Activated CD8-positive, alpha-beta T cell treated with anti-CD3 and anti-CD28 coated beads, Interleukin-2, amount 10 ng/mL, durations not matched to agents 7 days and 5 days (primary cell): ENCODE measurements around the gene EFNA5. TPM values are rescaled to one million over a fixed set of nuclear protein-coding genes. Genes with fewer than 3 reads are reported as not detected.

ENCODE experiments used
- ATAC-seq: fragments of 150-1000 bp; cut with Tn5 transposase; one replicate; pipeline ENCODE4 v1.10.0; 2021; ENCODE audit warnings: moderate library complexity
- CTCF ChIA-PET: fragments of 350-600 bp; sonication (Branson Sonifier 250); formaldehyde crosslinking; loops from one replicate; lab custom pipeline; 2021; ENCODE audit warnings: antibody characterized with exemption; lab: Charles Lee
- POLR2A ChIA-PET: fragments of 350-600 bp; sonication (Branson Sonifier 250); formaldehyde crosslinking; loops from one replicate; lab custom pipeline; 2021; ENCODE audit warnings: antibody characterized with exemption; lab: Charles Lee
- DNase-seq: peaks from one replicate; pipeline ENCODE4 v3.0.0-alpha.2; 2020
- H3K27ac Mint-ChIP-seq: one replicate; pipeline ENCODE4 v1.8.0; 2021; ENCODE audit warnings: mild to moderate bottlenecking, mixed read lengths
- H3K27me3 Mint-ChIP-seq: one replicate; pipeline ENCODE4 v1.8.0; 2021; ENCODE audit warnings: low read depth, mixed read lengths
- H3K36me3 Mint-ChIP-seq: one replicate; pipeline ENCODE4 v1.8.0; 2021; ENCODE audit warnings: low read depth, mixed read lengths
- H3K4me1 Mint-ChIP-seq: one replicate; pipeline ENCODE4 v1.8.0; 2021; ENCODE audit warnings: low read depth, mixed read lengths
- H3K4me3 Mint-ChIP-seq: one replicate; pipeline ENCODE4 v1.8.0; 2021; ENCODE audit warnings: mild to moderate bottlenecking, mixed read lengths
- H3K9me3 Mint-ChIP-seq: one replicate; pipeline ENCODE4 v1.8.0; 2022; ENCODE audit warnings: mixed read lengths; ENCODE audit not compliant: insufficient read depth
- total RNA-seq, 2 experiments: library from RNA; stranded (reverse); gene quantifications; one replicate each; pipeline ENCODE4 v1.2.3, GENCODE V29; 2021

Gene EFNA5
- total RNA-seq, 2 experiments from 2014 or later = not detected

DNA sequence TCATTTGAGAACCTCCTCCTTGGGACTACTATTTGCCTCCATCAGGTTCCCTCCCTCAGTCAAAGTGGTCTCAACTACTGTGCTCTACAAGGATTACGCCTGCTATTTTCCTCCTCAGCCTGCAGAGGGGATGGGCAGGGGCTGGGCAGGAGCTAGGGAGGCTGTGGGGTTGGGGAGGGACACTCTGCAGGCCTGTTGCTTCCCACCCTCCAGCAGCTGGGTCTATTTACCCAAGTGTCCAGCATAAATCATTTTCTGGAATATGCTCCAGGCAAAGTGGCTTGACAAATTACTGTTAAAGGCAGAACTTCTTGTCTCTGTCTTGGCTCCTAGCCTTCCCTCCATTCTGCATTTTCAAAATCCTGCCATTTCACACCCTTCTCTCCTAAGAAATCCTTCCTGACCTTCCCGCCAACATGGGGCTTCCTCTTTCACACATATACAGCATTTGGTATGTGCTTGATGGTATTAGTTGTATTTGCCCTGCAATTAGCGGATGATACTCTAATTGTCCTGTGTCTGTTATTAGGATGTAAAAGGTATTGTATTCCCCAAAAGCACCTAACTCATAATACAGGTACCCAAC lies 106.7 kb downstream of the EFNA5 start:
- H3K36me3 Mint-ChIP-seq = no peaks in the 10 kb centered on the region
- ATAC-seq = no peak
- CTCF ChIA-PET = no interaction called here

GRCh38 chr5:107560377-107560776 lies 110.4 kb downstream of the EFNA5 start:
- POLR2A ChIA-PET = no interaction called here
- ATAC-seq = no peak
- H3K27me3 Mint-ChIP-seq = peaks cover 10% of the 10 kb centered on the region
- H3K4me3 Mint-ChIP-seq = no peak overlapping the region
- H3K9me3 Mint-ChIP-seq = no peaks in the 10 kb centered on the region
- H3K36me3 Mint-ChIP-seq = no peaks in the 10 kb centered on the region
- CTCF ChIA-PET = no interaction called here
- no peak for DNase-seq
- H3K4me1 Mint-ChIP-seq = no peaks in the 10 kb centered on the region
- no peak overlapping the region for H3K27ac Mint-ChIP-seq

More for the DNA sequence above, 106.7 kb downstream of the EFNA5 start:
- POLR2A ChIA-PET = no interaction called here
- Mint-ChIP-seq H3K4me3 (no peak overlapping the region), H3K9me3 (no peaks in the 10 kb centered on the region), H3K4me1 (no peaks in the 10 kb centered on the region), H3K27ac (no peak overlapping the region), H3K27me3 (peaks cover 6% of the 10 kb centered on the region)
- DNase-seq = no peak

GRCh38 chr5:107558823-107559375 lies 111.8 kb downstream of the EFNA5 start:
- Mint-ChIP-seq H3K27me3 (peaks cover 10% of the 10 kb centered on the region), H3K4me1 (no peaks in the 10 kb centered on the region), H3K36me3 (no peaks in the 10 kb centered on the region), H3K27ac (no peak overlapping the region), H3K4me3 (no peak overlapping the region), H3K9me3 (no peaks in the 10 kb centered on the region)
- CTCF ChIA-PET = interaction anchor here (1.8 kb wide), 1 partner anchor 13 kb away, joined by 6 read pairs; no protein-coding TSS in a partner anchor
- POLR2A ChIA-PET = no interaction called here
- DNase-seq (no peak), ATAC-seq (no peak)

DNA sequence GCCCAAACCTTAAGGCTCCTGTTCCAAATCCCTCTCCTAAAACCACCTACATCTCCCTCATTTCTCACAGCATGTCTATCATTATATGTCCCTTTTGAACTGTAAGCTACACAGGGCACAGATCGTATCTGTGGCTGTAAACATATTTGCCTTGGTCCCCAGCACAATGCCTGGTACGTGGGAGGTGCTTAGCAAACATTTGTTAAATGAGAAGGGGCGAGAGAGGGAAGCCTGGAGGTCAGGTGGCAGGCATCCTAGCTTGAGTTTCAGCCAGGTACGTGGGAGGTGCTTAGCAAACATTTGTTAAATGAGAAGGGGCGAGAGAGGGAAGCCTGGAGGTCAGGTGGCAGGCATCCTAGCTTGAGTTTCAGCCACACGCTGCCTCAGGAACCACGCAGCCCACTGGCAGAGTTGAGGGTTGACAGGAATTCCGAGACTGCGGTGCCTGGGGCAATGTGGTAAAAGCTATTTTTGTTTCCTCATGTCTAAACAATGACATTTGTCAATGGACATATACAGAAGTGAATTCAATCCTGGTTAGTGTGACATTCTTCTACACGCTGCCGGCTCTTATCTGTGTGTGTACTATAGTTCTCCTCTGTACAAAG lies 113.6 kb downstream of the EFNA5 start:
- H3K4me1 Mint-ChIP-seq = no peaks in the 10 kb centered on the region
- no peaks in the 10 kb centered on the region for H3K36me3 Mint-ChIP-seq
- POLR2A ChIA-PET = no interaction called here
- H3K4me3 Mint-ChIP-seq = no peak overlapping the region
- DNase-seq (no peak), ATAC-seq (no peak)
- H3K27ac Mint-ChIP-seq = no peak overlapping the region
- CTCF ChIA-PET = interaction anchor here (0.6 to 1.8 kb wide), 3 partner anchors 15 to 171 kb away, joined by 3 to 6 read pairs (median 4); no protein-coding TSS in a partner anchor
- H3K27me3 Mint-ChIP-seq = peaks cover 10% of the 10 kb centered on the region
- H3K9me3 Mint-ChIP-seq = no peaks in the 10 kb centered on the region

DNA sequence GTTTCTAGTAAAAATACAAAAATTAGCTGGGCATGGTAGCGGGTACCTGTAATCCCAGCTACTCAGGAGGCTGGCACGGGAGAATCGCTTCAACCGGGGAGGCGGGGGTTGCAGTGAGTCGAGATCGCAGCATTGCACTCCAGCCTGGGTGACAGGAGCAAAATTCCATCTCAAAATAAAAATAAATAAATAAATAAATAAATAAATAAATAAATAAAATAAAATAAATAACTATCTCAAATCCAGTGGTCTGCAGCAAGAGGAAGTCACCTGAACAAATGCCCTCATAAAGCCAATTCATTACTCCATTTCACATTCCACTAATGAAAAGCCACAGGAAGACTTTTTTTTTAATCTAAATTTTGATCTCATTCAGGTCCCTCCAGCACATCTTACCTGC lies 114.2 kb downstream of the EFNA5 start:
- DNase-seq (no peak), ATAC-seq (no peak)
- peaks cover 10% of the 10 kb centered on the region for H3K27me3 Mint-ChIP-seq
- no peak overlapping the region for H3K4me3 Mint-ChIP-seq
- no peaks in the 10 kb centered on the region for H3K36me3 Mint-ChIP-seq
- no peak overlapping the region for H3K27ac Mint-ChIP-seq
- POLR2A ChIA-PET = no interaction called here
- CTCF ChIA-PET = interaction anchor here (1.5 kb wide), 1 partner anchor 16 kb away, joined by 4 read pairs; no protein-coding TSS in a partner anchor
- H3K4me1 Mint-ChIP-seq = no peaks in the 10 kb centered on the region
- H3K9me3 Mint-ChIP-seq = no peaks in the 10 kb centered on the region

DNA sequence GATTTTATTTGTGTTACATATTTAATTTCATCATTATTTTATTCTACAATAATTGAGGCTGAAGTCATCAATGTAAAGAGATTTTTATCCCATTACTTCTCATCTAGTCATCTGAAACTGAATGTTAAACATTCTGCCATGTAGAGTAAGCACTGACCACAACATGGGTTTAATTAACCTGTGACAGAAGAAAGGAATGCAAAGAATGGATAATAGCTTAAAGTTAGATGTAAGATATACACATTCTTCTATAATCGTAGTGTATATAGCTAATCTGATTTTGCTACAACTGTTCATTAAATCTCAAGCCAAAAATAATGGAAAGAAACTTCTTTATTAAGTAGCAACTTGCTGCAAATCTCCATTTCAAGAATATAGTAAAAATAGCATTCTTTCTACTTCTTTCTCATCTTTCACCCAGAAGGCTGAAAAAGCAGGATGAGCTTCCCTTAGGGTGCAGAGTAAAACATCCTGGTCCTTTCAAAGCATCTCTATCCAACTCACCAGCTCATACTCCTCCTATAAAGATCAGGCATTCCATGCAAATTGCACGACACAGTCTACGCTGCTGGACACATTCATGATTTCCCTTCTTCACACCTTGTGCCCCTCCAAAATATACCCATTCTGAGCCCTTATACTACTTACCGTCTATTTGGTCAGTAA lies 115.2 kb downstream of the EFNA5 start:
- Mint-ChIP-seq H3K27ac (no peak overlapping the region), H3K36me3 (no peaks in the 10 kb centered on the region), H3K27me3 (peaks cover 10% of the 10 kb centered on the region), H3K4me1 (no peaks in the 10 kb centered on the region), H3K9me3 (no peaks in the 10 kb centered on the region), H3K4me3 (no peak overlapping the region)
- POLR2A ChIA-PET = no interaction called here
- CTCF ChIA-PET = interaction anchor here (1.5 kb wide), 2 partner anchors 16 to 17 kb away, joined by 4 read pairs; no protein-coding TSS in a partner anchor
- DNase-seq (no peak), ATAC-seq (no peak)

DNA sequence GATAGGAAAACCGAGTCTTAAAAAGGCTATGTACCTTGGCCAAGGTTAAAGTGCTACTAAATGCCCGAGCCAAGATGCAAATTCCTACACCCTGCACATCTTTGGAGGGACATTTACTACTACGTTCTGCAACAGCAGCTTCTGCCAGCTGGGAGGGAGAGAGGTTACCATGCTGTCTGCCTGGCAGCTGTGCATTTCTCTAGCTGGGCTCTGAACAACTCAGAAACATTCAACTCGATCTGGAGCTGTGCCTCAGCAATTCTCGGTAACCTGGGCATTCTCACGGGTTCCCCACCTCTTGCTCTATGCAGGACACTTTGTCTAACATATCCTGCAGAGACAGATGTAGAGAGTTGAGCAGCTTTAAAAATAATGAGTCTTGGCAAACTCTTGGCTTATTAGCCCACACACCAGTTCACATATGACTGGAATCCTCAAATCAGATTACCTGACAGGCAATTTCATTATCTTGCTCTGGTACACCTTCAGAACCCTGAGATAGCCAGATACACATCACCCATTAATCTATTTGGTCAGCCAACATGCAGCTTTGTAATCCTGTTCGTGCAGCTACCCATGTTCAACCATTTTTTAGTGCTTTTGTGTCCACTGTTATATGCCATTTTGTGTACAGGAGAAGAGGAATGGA lies 115.8 kb downstream of the EFNA5 start:
- Mint-ChIP-seq H3K9me3 (no peaks in the 10 kb centered on the region), H3K36me3 (no peaks in the 10 kb centered on the region), H3K4me3 (no peak overlapping the region), H3K27me3 (peaks cover 10% of the 10 kb centered on the region), H3K27ac (no peak overlapping the region), H3K4me1 (no peaks in the 10 kb centered on the region)
- DNase-seq (no peak), ATAC-seq (no peak)
- POLR2A ChIA-PET = no interaction called here
- CTCF ChIA-PET = interaction anchor here (1.5 kb wide), 1 partner anchor 17 kb away, joined by 4 read pairs; no protein-coding TSS in a partner anchor

- Mint-ChIP-seq H3K36me3 (no peaks in the 10 kb centered on the region), H3K4me1 (no peaks in the 10 kb centered on the region), H3K9me3 (no peaks in the 10 kb centered on the region), H3K27me3 (peaks cover 6% of the 10 kb centered on the region), H3K27ac (no peak overlapping the region), H3K4me3 (no peak overlapping the region)
- DNase-seq = no peak
- POLR2A ChIA-PET = no interaction called here
- no peak for ATAC-seq
- CTCF ChIA-PET = interaction anchor here (2.4 kb wide), 1 partner anchor 19 kb away, joined by 10 read pairs; no protein-coding TSS in a partner anchor
Measured at GRCh38 chr5:107553117-107553555, 117.6 kb downstream of the EFNA5 start.

GRCh38 chr5:107551088-107551487 lies 119.6 kb downstream of the EFNA5 start:
- Mint-ChIP-seq H3K9me3 (no peaks in the 10 kb centered on the region), H3K36me3 (no peaks in the 10 kb centered on the region), H3K4me1 (no peaks in the 10 kb centered on the region), H3K4me3 (no peak overlapping the region), H3K27me3 (peaks cover 7% of the 10 kb centered on the region), H3K27ac (no peak overlapping the region)
- ChIA-PET CTCF (interaction anchor here (2.4 kb wide), 1 partner anchor 21 kb away, joined by 10 read pairs; no protein-coding TSS in a partner anchor), POLR2A (no interaction called here)
- no peak for ATAC-seq
- DNase-seq = no peak

DNA sequence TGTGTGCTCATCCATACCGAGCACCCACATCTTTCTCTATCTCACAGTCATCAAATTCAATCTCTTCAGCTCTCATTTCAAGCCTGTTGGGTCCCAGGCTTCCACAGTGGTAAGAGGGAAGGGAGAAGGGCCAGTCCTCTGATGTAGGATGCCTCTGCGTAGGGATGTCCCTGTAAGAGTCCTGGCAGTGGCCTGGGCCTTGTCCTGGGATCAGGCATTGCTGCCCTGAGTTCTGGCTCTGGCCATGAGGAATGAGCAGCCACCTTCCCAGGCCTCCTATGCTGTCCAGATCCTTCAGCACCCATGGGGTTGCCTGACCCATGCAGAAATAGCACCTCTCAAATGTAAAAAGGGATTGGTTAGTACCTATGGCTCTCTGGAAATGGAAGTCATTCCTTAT lies 121.2 kb downstream of the EFNA5 start:
- no peaks in the 10 kb centered on the region for H3K9me3 Mint-ChIP-seq
- DNase-seq (no peak), ATAC-seq (no peak)
- ChIA-PET POLR2A (no interaction called here), CTCF (no interaction called here)
- H3K36me3 Mint-ChIP-seq = no peaks in the 10 kb centered on the region
- H3K27me3 Mint-ChIP-seq = peaks cover 3% of the 10 kb centered on the region
- H3K4me1 Mint-ChIP-seq = no peaks in the 10 kb centered on the region
- H3K4me3 Mint-ChIP-seq = no peak overlapping the region
- H3K27ac Mint-ChIP-seq = no peak overlapping the region

- no peaks in the 10 kb centered on the region for H3K4me1 Mint-ChIP-seq
Measured at GRCh38 chr5:107548477-107548876, 122.3 kb downstream of the EFNA5 start.

More at GRCh38 chr5:107548477-107548876, 122.3 kb downstream of the EFNA5 start:
- ChIA-PET CTCF (no interaction called here), POLR2A (no interaction called here)
- Mint-ChIP-seq H3K4me3 (no peak overlapping the region), H3K36me3 (no peaks in the 10 kb centered on the region), H3K27ac (no peak overlapping the region), H3K27me3 (peaks cover 3% of the 10 kb centered on the region), H3K9me3 (no peaks in the 10 kb centered on the region)
- DNase-seq (no peak), ATAC-seq (no peak)
